Measurements from ENCODE around the gene P4HA3.
"Not testable (repeated sequence)": the region's sequence is repeated elsewhere in the genome, so short reads cannot be mapped to it uniquely, and the experiment has no call there.

P4HA3 gene

GRCh38 chr11:74341921-74342320 lies 30.5 kb upstream of the P4HA3 start:
- TF ChIP-seq MYC (IDR thresholded peaks at IDR 0.05; ENCODE audit: low read depth, low read length) (no peak), MAX (IDR thresholded peaks at IDR 0.05; ENCODE audit: low read depth, low read length) (no peak), CTCF (IDR thresholded peaks at IDR 0.05; ENCODE audit: low read depth, low read length) (no peak), POLR2A (IDR thresholded peaks at IDR 0.05; ENCODE audit: extremely low read depth, insufficient read length) (no peak)
- DNase-seq (ENCODE audit: low read depth): no peak
- H3K4me3 ChIP-seq (ENCODE audit: low read depth, low read length): no peak overlapping the region

- no peak for TF ChIP-seq POLR2A (IDR thresholded peaks at IDR 0.05; ENCODE audit: extremely low read depth, insufficient read length)
- no peak for DNase-seq (ENCODE audit: low read depth)
- H3K4me3 ChIP-seq (ENCODE audit: low read depth, low read length): no peak overlapping the region
Measured at GRCh38 chr11:74339619-74340018, 28.2 kb upstream of the P4HA3 start.

GRCh38 chr11:74338963-74339362 lies 27.5 kb upstream of the P4HA3 start:
- no peak for TF ChIP-seq POLR2A (IDR thresholded peaks at IDR 0.05; ENCODE audit: extremely low read depth, insufficient read length)
- no peak for TF ChIP-seq MAX (IDR thresholded peaks at IDR 0.05; ENCODE audit: low read depth, low read length)
- TF ChIP-seq MYC (IDR thresholded peaks at IDR 0.05; ENCODE audit: low read depth, low read length): no peak
- no peak for TF ChIP-seq CTCF (IDR thresholded peaks at IDR 0.05; ENCODE audit: low read depth, low read length)
- H3K4me3 ChIP-seq (ENCODE audit: low read depth, low read length): no peak overlapping the region
- DNase-seq (ENCODE audit: low read depth): no peak

GRCh38 chr11:74333193-74333592 lies 21.8 kb upstream of the P4HA3 start:
- no peak for DNase-seq (ENCODE audit: low read depth)
- no peak overlapping the region for H3K4me3 ChIP-seq (ENCODE audit: low read depth, low read length)
- TF ChIP-seq MYC (IDR thresholded peaks at IDR 0.05; ENCODE audit: low read depth, low read length): no peak
- TF ChIP-seq MAX (IDR thresholded peaks at IDR 0.05; ENCODE audit: low read depth, low read length): no peak
- TF ChIP-seq CTCF (IDR thresholded peaks at IDR 0.05; ENCODE audit: low read depth, low read length): no peak
- TF ChIP-seq POLR2A (IDR thresholded peaks at IDR 0.05; ENCODE audit: extremely low read depth, insufficient read length): no peak

GRCh38 chr11:74332291-74332690 lies 20.9 kb upstream of the P4HA3 start:
- no peak for DNase-seq (ENCODE audit: low read depth)
- H3K4me3 ChIP-seq (ENCODE audit: low read depth, low read length): no peak overlapping the region
- no peak for TF ChIP-seq POLR2A (IDR thresholded peaks at IDR 0.05; ENCODE audit: extremely low read depth, insufficient read length)
- TF ChIP-seq MAX (IDR thresholded peaks at IDR 0.05; ENCODE audit: low read depth, low read length): no peak
- TF ChIP-seq CTCF (IDR thresholded peaks at IDR 0.05; ENCODE audit: low read depth, low read length): no peak
- no peak for TF ChIP-seq MYC (IDR thresholded peaks at IDR 0.05; ENCODE audit: low read depth, low read length)

- not testable (repeated sequence) for DNase-seq (ENCODE audit: low read depth); H3K4me3 ChIP-seq (ENCODE audit: low read depth, low read length)
Measured at GRCh38 chr11:74331000-74331399, 19.6 kb upstream of the P4HA3 start.

- H3K4me3 ChIP-seq (ENCODE audit: low read depth, low read length): no peak overlapping the region
- TF ChIP-seq MAX (IDR thresholded peaks at IDR 0.05; ENCODE audit: low read depth, low read length): no peak
- TF ChIP-seq POLR2A (IDR thresholded peaks at IDR 0.05; ENCODE audit: extremely low read depth, insufficient read length): no peak
- TF ChIP-seq MYC (IDR thresholded peaks at IDR 0.05; ENCODE audit: low read depth, low read length): no peak
- no peak for TF ChIP-seq CTCF (IDR thresholded peaks at IDR 0.05; ENCODE audit: low read depth, low read length)
- DNase-seq (ENCODE audit: low read depth): no peak
Measured at GRCh38 chr11:74330075-74330858, 18.8 kb upstream of the P4HA3 start.
